ENCODE measurements around the gene ORMDL1. TPM values are rescaled to one million over a fixed set of nuclear protein-coding genes. Genes with fewer than 3 reads are reported as not detected.
A peak's percentile ranks its signal among the peaks of the same experiment; 100 is the strongest.

The ORMDL1 gene
- 50.4 and 52.2 TPM in 2 replicates for total RNA-seq (2012; rRNA removed)

- peak within 1 kb of the TSS; percentile 88 for H3K4me2 ChIP-seq (ENCODE audit: low read length)
- peaks cover 14% of the 10 kb centered on the region for H3K4me1 ChIP-seq (ENCODE audit: control insufficient read depth, insufficient read depth, low read length)
- H3K36me3 ChIP-seq (ENCODE audit: insufficient read depth, low read length) = peaks cover 22% of the 10 kb centered on the region
- H3K9ac ChIP-seq (ENCODE audit: low read depth, low read length) = peak within 1 kb of the TSS; percentile 92
- no peaks in the 10 kb centered on the region for H3K9me3 ChIP-seq (replicated peaks; ENCODE audit: low read length)
- no peaks in the 10 kb centered on the region for H3K27me3 ChIP-seq (ENCODE audit: control insufficient read depth, insufficient read depth, low read length)
- peak within 1 kb of the TSS; percentile 92 for H3K4me3 ChIP-seq (ENCODE audit: low read length)
Observed at GRCh38 chr2:189783927-189784867, at the start of gene ORMDL1, which contains the start of gene PMS1. Gene ORMDL1 (minus strand): TSS chr2:189784339. CDS start chr2:189782595, 1,744 bp downstream. Gene PMS1 (plus strand): TSS chr2:189784450. CDS start chr2:189791810, 7,360 bp downstream.

- Histone ChIP-seq H3K9me3 (replicated peaks; ENCODE audit: low read length) (no peaks in the 10 kb centered on the region), H3K36me3 (ENCODE audit: insufficient read depth, low read length) (peaks cover 3% of the 10 kb centered on the region), H3K4me2 (ENCODE audit: low read length) (no peak overlapping the region), H3K4me3 (ENCODE audit: low read length) (no peak overlapping the region), H3K27me3 (ENCODE audit: control insufficient read depth, insufficient read depth, low read length) (no peaks in the 10 kb centered on the region), H3K9ac (ENCODE audit: low read depth, low read length) (no peak overlapping the region), H3K4me1 (ENCODE audit: control insufficient read depth, insufficient read depth, low read length) (no peaks in the 10 kb centered on the region)
Observed at GRCh38 chr2:189830510-189830909, 46.4 kb upstream of the ORMDL1 start.

- H3K9me3 ChIP-seq (replicated peaks; ENCODE audit: low read length) = no peaks in the 10 kb centered on the region
- H3K4me3 ChIP-seq (ENCODE audit: low read length) = no peak overlapping the region
- no peak overlapping the region for H3K9ac ChIP-seq (ENCODE audit: low read depth, low read length)
- H3K27me3 ChIP-seq (ENCODE audit: control insufficient read depth, insufficient read depth, low read length) = no peaks in the 10 kb centered on the region
- H3K4me2 ChIP-seq (ENCODE audit: low read length) = no peak overlapping the region
- H3K36me3 ChIP-seq (ENCODE audit: insufficient read depth, low read length) = peaks cover 3% of the 10 kb centered on the region
- H3K4me1 ChIP-seq (ENCODE audit: control insufficient read depth, insufficient read depth, low read length) = no peaks in the 10 kb centered on the region
Observed at GRCh38 chr2:189829102-189829833, 45.1 kb upstream of the ORMDL1 start.

- no peaks in the 10 kb centered on the region for H3K27me3 ChIP-seq (ENCODE audit: control insufficient read depth, insufficient read depth, low read length)
- H3K36me3 ChIP-seq (ENCODE audit: insufficient read depth, low read length) = peaks cover 3% of the 10 kb centered on the region
- no peak overlapping the region for H3K4me3 ChIP-seq (ENCODE audit: low read length)
- peaks cover 4% of the 10 kb centered on the region for H3K4me1 ChIP-seq (ENCODE audit: control insufficient read depth, insufficient read depth, low read length)
- no peak overlapping the region for H3K9ac ChIP-seq (ENCODE audit: low read depth, low read length)
- H3K9me3 ChIP-seq (replicated peaks; ENCODE audit: low read length) = no peaks in the 10 kb centered on the region
- no peak overlapping the region for H3K4me2 ChIP-seq (ENCODE audit: low read length)
Observed at GRCh38 chr2:189826039-189826438, 41.9 kb upstream of the ORMDL1 start.

- no peaks in the 10 kb centered on the region for H3K36me3 ChIP-seq (ENCODE audit: insufficient read depth, low read length)
- H3K9me3 ChIP-seq (replicated peaks; ENCODE audit: low read length) = no peaks in the 10 kb centered on the region
- peaks cover 6% of the 10 kb centered on the region for H3K4me1 ChIP-seq (ENCODE audit: control insufficient read depth, insufficient read depth, low read length)
- H3K9ac ChIP-seq (ENCODE audit: low read depth, low read length) = no peak overlapping the region
- no peak overlapping the region for H3K4me3 ChIP-seq (ENCODE audit: low read length)
- H3K4me2 ChIP-seq (ENCODE audit: low read length) = no peak overlapping the region
- no peaks in the 10 kb centered on the region for H3K27me3 ChIP-seq (ENCODE audit: control insufficient read depth, insufficient read depth, low read length)
Observed at GRCh38 chr2:189824694-189825396, 40.7 kb upstream of the ORMDL1 start.

GRCh38 chr2:189821953-189822748 is 38.0 kb upstream of the ORMDL1 start:
- Histone ChIP-seq H3K4me3 (ENCODE audit: low read length) (no peak overlapping the region), H3K27me3 (ENCODE audit: control insufficient read depth, insufficient read depth, low read length) (no peaks in the 10 kb centered on the region), H3K9me3 (replicated peaks; ENCODE audit: low read length) (peaks cover 11% of the 10 kb centered on the region)

GRCh38 chr2:189819297-189819704 is 35.2 kb upstream of the ORMDL1 start:
- Histone ChIP-seq H3K4me2 (ENCODE audit: low read length) (no peak overlapping the region), H3K9me3 (replicated peaks; ENCODE audit: low read length) (peaks cover 11% of the 10 kb centered on the region), H3K4me3 (ENCODE audit: low read length) (no peak overlapping the region), H3K27me3 (ENCODE audit: control insufficient read depth, insufficient read depth, low read length) (no peaks in the 10 kb centered on the region), H3K9ac (ENCODE audit: low read depth, low read length) (no peak overlapping the region), H3K36me3 (ENCODE audit: insufficient read depth, low read length) (peaks cover 16% of the 10 kb centered on the region), H3K4me1 (ENCODE audit: control insufficient read depth, insufficient read depth, low read length) (peaks cover 14% of the 10 kb centered on the region)

More at GRCh38 chr2:189821953-189822748, 38.0 kb upstream of the ORMDL1 start:
- Histone ChIP-seq H3K4me2 (ENCODE audit: low read length) (no peak overlapping the region), H3K9ac (ENCODE audit: low read depth, low read length) (no peak overlapping the region), H3K36me3 (ENCODE audit: insufficient read depth, low read length) (peaks cover 12% of the 10 kb centered on the region), H3K4me1 (ENCODE audit: control insufficient read depth, insufficient read depth, low read length) (peaks cover 14% of the 10 kb centered on the region)

- Histone ChIP-seq H3K9ac (ENCODE audit: low read depth, low read length) (no peak overlapping the region), H3K4me3 (ENCODE audit: low read length) (no peak overlapping the region), H3K4me1 (ENCODE audit: control insufficient read depth, insufficient read depth, low read length) (peaks cover 14% of the 10 kb centered on the region), H3K27me3 (ENCODE audit: control insufficient read depth, insufficient read depth, low read length) (no peaks in the 10 kb centered on the region), H3K36me3 (ENCODE audit: insufficient read depth, low read length) (peaks cover 19% of the 10 kb centered on the region), H3K4me2 (ENCODE audit: low read length) (no peak overlapping the region), H3K9me3 (replicated peaks; ENCODE audit: low read length) (peaks cover 11% of the 10 kb centered on the region)
Observed at GRCh38 chr2:189818249-189819038, 34.3 kb upstream of the ORMDL1 start.

- Histone ChIP-seq H3K4me1 (ENCODE audit: control insufficient read depth, insufficient read depth, low read length) (peaks cover 19% of the 10 kb centered on the region), H3K4me3 (ENCODE audit: low read length) (no peak overlapping the region), H3K9me3 (replicated peaks; ENCODE audit: low read length) (no peaks in the 10 kb centered on the region), H3K9ac (ENCODE audit: low read depth, low read length) (no peak overlapping the region), H3K36me3 (ENCODE audit: insufficient read depth, low read length) (peaks cover 25% of the 10 kb centered on the region), H3K27me3 (ENCODE audit: control insufficient read depth, insufficient read depth, low read length) (no peaks in the 10 kb centered on the region), H3K4me2 (ENCODE audit: low read length) (no peak overlapping the region)
Observed at GRCh38 chr2:189803431-189803830, 19.3 kb upstream of the ORMDL1 start.

GRCh38 chr2:189802396-189802912 is 18.3 kb upstream of the ORMDL1 start:
- no peaks in the 10 kb centered on the region for H3K9me3 ChIP-seq (replicated peaks; ENCODE audit: low read length)
- peaks cover 28% of the 10 kb centered on the region for H3K36me3 ChIP-seq (ENCODE audit: insufficient read depth, low read length)
- H3K4me1 ChIP-seq (ENCODE audit: control insufficient read depth, insufficient read depth, low read length) = peaks cover 19% of the 10 kb centered on the region
- no peak overlapping the region for H3K9ac ChIP-seq (ENCODE audit: low read depth, low read length)
- no peaks in the 10 kb centered on the region for H3K27me3 ChIP-seq (ENCODE audit: control insufficient read depth, insufficient read depth, low read length)
- no peak overlapping the region for H3K4me3 ChIP-seq (ENCODE audit: low read length)
- no peak overlapping the region for H3K4me2 ChIP-seq (ENCODE audit: low read length)

All from skeletal muscle satellite cell (primary cell).